SU-DHL-6 (cell line): ENCODE data around the gene HOXA3.

Source experiments
- EZH2phosphoT487 ChIP-seq: fragments of 200-600 bp; sonication (generic), shearing (Covaris generic); conservative IDR thresholded peaks from 2 replicates; pipeline ENCODE4 v1.6.1; 2018; ENCODE audit warnings: mild to moderate bottlenecking, antibody characterized with exemption, low read length, moderate library complexity, mixed read lengths
- TF ChIP-seq, protein P1 (sequence below): fragments of 200-600 bp; sonication (generic); IDR thresholded peaks from one replicate; pipeline ENCODE4 v1.5.1; 2017; ENCODE audit warnings: antibody characterized with exemption, mild to moderate bottlenecking, low read length, moderate library complexity; ENCODE audit not compliant: insufficient read depth, poor library complexity, severe bottlenecking

DNA sequence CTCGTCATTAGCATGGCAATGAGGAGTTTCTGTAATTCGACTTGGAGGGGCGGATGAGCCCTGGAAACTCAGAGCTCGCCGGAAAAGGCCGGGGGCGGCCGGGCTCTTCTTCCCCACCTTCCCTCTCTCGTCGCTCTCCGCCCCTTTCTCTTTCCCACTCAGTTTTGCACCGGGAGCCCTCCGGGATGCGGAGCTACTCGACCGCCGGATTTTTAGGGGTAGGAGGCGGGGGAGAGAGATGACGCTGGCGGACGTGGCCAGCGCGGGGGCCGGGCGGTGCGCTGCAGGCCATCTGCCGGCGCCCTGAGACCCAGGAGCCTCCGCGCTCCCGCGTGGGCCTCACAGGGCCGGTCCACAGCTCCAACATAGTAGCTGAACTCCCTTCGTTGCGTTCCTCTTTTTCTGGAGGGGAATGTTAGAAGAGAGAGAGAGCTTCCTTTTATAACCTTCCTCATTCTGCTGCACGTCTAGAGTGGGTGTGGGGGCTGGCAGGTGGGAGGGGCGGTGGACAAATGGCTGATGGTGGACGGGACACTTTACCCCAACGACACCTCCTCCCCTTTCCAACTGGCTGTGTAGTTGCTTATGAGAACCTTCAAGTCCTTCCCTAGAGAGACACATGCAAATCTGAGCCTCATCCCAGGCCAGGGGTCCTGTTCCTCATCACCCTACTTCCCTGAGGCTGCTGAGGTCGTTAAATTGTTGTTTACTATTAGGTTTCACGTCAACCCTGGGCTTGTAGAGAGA, 55.4 kb downstream of the HOXA3 start:
- TF ChIP-seq, protein P1, sequence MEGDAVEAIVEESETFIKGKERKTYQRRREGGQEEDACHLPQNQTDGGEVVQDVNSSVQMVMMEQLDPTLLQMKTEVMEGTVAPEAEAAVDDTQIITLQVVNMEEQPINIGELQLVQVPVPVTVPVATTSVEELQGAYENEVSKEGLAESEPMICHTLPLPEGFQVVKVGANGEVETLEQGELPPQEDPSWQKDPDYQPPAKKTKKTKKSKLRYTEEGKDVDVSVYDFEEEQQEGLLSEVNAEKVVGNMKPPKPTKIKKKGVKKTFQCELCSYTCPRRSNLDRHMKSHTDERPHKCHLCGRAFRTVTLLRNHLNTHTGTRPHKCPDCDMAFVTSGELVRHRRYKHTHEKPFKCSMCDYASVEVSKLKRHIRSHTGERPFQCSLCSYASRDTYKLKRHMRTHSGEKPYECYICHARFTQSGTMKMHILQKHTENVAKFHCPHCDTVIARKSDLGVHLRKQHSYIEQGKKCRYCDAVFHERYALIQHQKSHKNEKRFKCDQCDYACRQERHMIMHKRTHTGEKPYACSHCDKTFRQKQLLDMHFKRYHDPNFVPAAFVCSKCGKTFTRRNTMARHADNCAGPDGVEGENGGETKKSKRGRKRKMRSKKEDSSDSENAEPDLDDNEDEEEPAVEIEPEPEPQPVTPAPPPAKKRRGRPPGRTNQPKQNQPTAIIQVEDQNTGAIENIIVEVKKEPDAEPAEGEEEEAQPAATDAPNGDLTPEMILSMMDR: no peak
- TF ChIP-seq EZH2phosphoT487: no peak
